HCT116 (cell line): Measurements from ENCODE around the gene DOCK2.

ENCODE experiments used
- CTCF ChIP-seq, 3 experiments: fragments of 200-600 bp in 1 of 3; sonication (generic) in 1 of 3; IDR thresholded peaks in 2 of 3; conservative IDR thresholded peaks in 1 of 3; 2 replicates each; pipeline ENCODE4 v1.5.1; 2012 to 2017; ENCODE audit warnings: low read depth in 2 of 3, low read length in 2 of 3, antibody characterized with exemption in 1 of 3, borderline replicate concordance in 1 of 3, control low read depth in 1 of 3, mild to moderate bottlenecking in 1 of 3, mixed read lengths in 1 of 3, mixed run types in 1 of 3, moderate library complexity in 1 of 3; ENCODE audit not compliant: insufficient read depth in 1 of 3
- EGR1 ChIP-seq: IDR thresholded peaks from 2 replicates; pipeline ENCODE4 v1.6.1; 2012; ENCODE audit warnings: low read depth
- JUND ChIP-seq: IDR thresholded peaks from 2 replicates; pipeline ENCODE4 v1.6.1; 2012
- MAX ChIP-seq: IDR thresholded peaks from 2 replicates; pipeline ENCODE4 v1.6.1; 2012
- POLR2A ChIP-seq: IDR thresholded peaks from 2 replicates; pipeline ENCODE4 v1.7.0; 2011; ENCODE audit warnings: borderline replicate concordance; ENCODE audit not compliant: insufficient read depth, insufficient read length; ENCODE audit errors: extremely low read depth
- POLR2AphosphoS5 ChIP-seq: IDR thresholded peaks from 2 replicates; pipeline ENCODE4 v1.6.1; 2011; ENCODE audit warnings: mild to moderate bottlenecking, low read depth, low read length, moderate library complexity
- RAD21 ChIP-seq: IDR thresholded peaks from 2 replicates; pipeline ENCODE4 v1.6.1; 2012; ENCODE audit warnings: low read depth, mild to moderate bottlenecking
- REST ChIP-seq: IDR thresholded peaks from 2 replicates; pipeline ENCODE4 v1.6.1; 2012; ENCODE audit warnings: low read depth
- SP1 ChIP-seq: IDR thresholded peaks from 2 replicates; pipeline ENCODE4 v1.6.1; 2012; ENCODE audit warnings: low read depth
- SRF ChIP-seq: IDR thresholded peaks from 2 replicates; pipeline ENCODE4 v1.6.1; 2012; ENCODE audit warnings: low read depth
- YY1 ChIP-seq: IDR thresholded peaks from 2 replicates; pipeline ENCODE4 v1.6.1; 2011; ENCODE audit warnings: low read length, low read depth, moderate library complexity, mild to moderate bottlenecking; ENCODE audit not compliant: insufficient replicate concordance; ENCODE audit errors: extremely low read depth

GRCh38 chr5:169656125-169656901 lies 19.2 kb downstream of the DOCK2 start:
- no peak for TF ChIP-seq POLR2A
- no peak for TF ChIP-seq POLR2AphosphoS5
- no peak for TF ChIP-seq CTCF (IDR thresholded peaks at IDR 0.05 in 2 of 3, conservative IDR thresholded peaks at IDR 0.05 in 1 of 3; ENCODE audit: borderline replicate concordance in 1 of 3, insufficient read depth in 1 of 3, low read depth in 2 of 3, low read length in 2 of 3)
- no peak for TF ChIP-seq REST
- TF ChIP-seq MAX, result no peak
- no peak for TF ChIP-seq EGR1
- no peak for TF ChIP-seq RAD21
- TF ChIP-seq YY1, result no peak
- TF ChIP-seq SP1, result no peak
- no peak for TF ChIP-seq SRF
- TF ChIP-seq JUND, result no peak
